Astrocyte (in vitro differentiated cells and primary cell): ENCODE data around the gene LSP1. TPM values are rescaled to one million over a fixed set of nuclear protein-coding genes. Genes with fewer than 3 reads are reported as not detected.

Experiments
- DNase-seq: peaks from one replicate; pipeline ENCODE4 v3.0.0-alpha.2; 2010; ENCODE audit warnings: low read depth
- FAIRE-seq: peaks from 2 replicates; lab custom pipeline; 2011; peaks lifted over from hg19 to GRCh38; lab: Jason Lieb, UNC
- H2AFZ ChIP-seq: 2 replicates; pipeline ENCODE4 v1.6.0; 2012; ENCODE audit warnings: low read depth, low read length, inconsistent platforms
- H3K27ac ChIP-seq: 2 replicates; pipeline ENCODE4 v1.5.1; 2011; ENCODE audit warnings: low read depth, low read length, inconsistent platforms
- H3K27me3 ChIP-seq: 2 replicates; pipeline ENCODE4 v1.6.0; 2011; ENCODE audit warnings: low read length, inconsistent platforms; ENCODE audit not compliant: insufficient read depth
- H3K36me3 ChIP-seq: 2 replicates; pipeline ENCODE4 v1.5.1; 2011; ENCODE audit warnings: low read length, inconsistent platforms; ENCODE audit not compliant: insufficient read depth
- H3K4me1 ChIP-seq: 2 replicates; pipeline ENCODE4 v1.5.1; 2011; ENCODE audit warnings: low read length, inconsistent platforms; ENCODE audit not compliant: insufficient read depth
- H3K4me2 ChIP-seq: 2 replicates; pipeline ENCODE4 v1.6.0; 2012; ENCODE audit warnings: low read length, inconsistent platforms
- H3K4me3 ChIP-seq: 2 replicates; pipeline ENCODE4 v1.5.1; 2011; ENCODE audit warnings: low read depth, mild to moderate bottlenecking, low read length, inconsistent platforms; ENCODE audit not compliant: insufficient read depth
- H3K79me2 ChIP-seq: 2 replicates; pipeline ENCODE4 v1.6.0; 2012; ENCODE audit warnings: mild to moderate bottlenecking, low read length, inconsistent platforms; ENCODE audit not compliant: insufficient read depth
- H3K9ac ChIP-seq: 2 replicates; pipeline ENCODE4 v1.6.0; 2012; ENCODE audit warnings: mild to moderate bottlenecking, low read length, inconsistent platforms
- H3K9me3 ChIP-seq: 2 replicates; pipeline ENCODE4 v1.5.1; 2012; ENCODE audit warnings: low read depth, mild to moderate bottlenecking, low read length, inconsistent platforms; ENCODE audit not compliant: insufficient read depth
- H4K20me1 ChIP-seq: 2 replicates; pipeline ENCODE4 v1.6.0; 2012; ENCODE audit warnings: low read length, inconsistent platforms; ENCODE audit not compliant: insufficient read depth
- H3K27ac Mint-ChIP-seq: one replicate; pipeline ENCODE4 v1.8.0; 2021; ENCODE audit warnings: mild to moderate bottlenecking, mixed read lengths; ENCODE audit not compliant: unreplicated experiment
- H3K27me3 Mint-ChIP-seq: one replicate; pipeline ENCODE4 v1.8.0; 2021; ENCODE audit warnings: low read depth, mixed read lengths; ENCODE audit not compliant: unreplicated experiment
- H3K36me3 Mint-ChIP-seq: one replicate; pipeline ENCODE4 v1.8.0; 2021; ENCODE audit warnings: low read depth, mixed read lengths; ENCODE audit not compliant: unreplicated experiment
- H3K4me1 Mint-ChIP-seq: one replicate; pipeline ENCODE4 v1.8.0; 2021; ENCODE audit warnings: low read depth, mixed read lengths; ENCODE audit not compliant: unreplicated experiment
- H3K4me3 Mint-ChIP-seq: one replicate; pipeline ENCODE4 v1.8.0; 2021; ENCODE audit warnings: mild to moderate bottlenecking, moderate library complexity, mixed read lengths; ENCODE audit not compliant: unreplicated experiment
- H3K9me3 Mint-ChIP-seq: one replicate; pipeline ENCODE4 v1.8.0; 2021; ENCODE audit warnings: mild to moderate bottlenecking, mixed read lengths; ENCODE audit not compliant: unreplicated experiment
- EZH2 ChIP-seq: IDR thresholded peaks from 2 replicates; pipeline ENCODE4 v1.6.1; 2012; ENCODE audit warnings: mild to moderate bottlenecking, low read length, inconsistent platforms; ENCODE audit not compliant: insufficient read depth
- total RNA-seq: library from RNA; stranded (reverse); gene quantifications from 2 replicates; pipeline ENCODE4 v1.2.1, GENCODE V29; 2021
- TF ChIP-seq, protein P1 (sequence below): IDR thresholded peaks from 2 replicates; pipeline ENCODE4 v1.5.1; 2011; ENCODE audit warnings: low read depth, mild to moderate bottlenecking, inconsistent platforms, low read length, moderate library complexity; ENCODE audit not compliant: insufficient read depth

LSP1 gene
- total RNA-seq, 1 donor from 2014 or later = 1.3 TPM

- no peaks in the 10 kb centered on the region for H3K36me3 ChIP-seq
- no peak for DNase-seq
- H3K27ac Mint-ChIP-seq = no peak overlapping the region
- H3K4me1 ChIP-seq = peaks cover 3% of the 10 kb centered on the region
- no peaks in the 10 kb centered on the region for H3K79me2 ChIP-seq
- H3K4me3 Mint-ChIP-seq = no peak overlapping the region
- peaks cover 14% of the 10 kb centered on the region for H3K27me3 Mint-ChIP-seq
- H3K4me1 Mint-ChIP-seq = no peaks in the 10 kb centered on the region
- peaks cover 1% of the 10 kb centered on the region for H3K27me3 ChIP-seq
- no peak overlapping the region for H2AFZ ChIP-seq
- no peaks in the 10 kb centered on the region for H3K9me3 ChIP-seq
- no peaks in the 10 kb centered on the region for H4K20me1 ChIP-seq
- H3K4me2 ChIP-seq = no peak overlapping the region
- TF ChIP-seq EZH2 = no peak
- TF ChIP-seq, protein P1, sequence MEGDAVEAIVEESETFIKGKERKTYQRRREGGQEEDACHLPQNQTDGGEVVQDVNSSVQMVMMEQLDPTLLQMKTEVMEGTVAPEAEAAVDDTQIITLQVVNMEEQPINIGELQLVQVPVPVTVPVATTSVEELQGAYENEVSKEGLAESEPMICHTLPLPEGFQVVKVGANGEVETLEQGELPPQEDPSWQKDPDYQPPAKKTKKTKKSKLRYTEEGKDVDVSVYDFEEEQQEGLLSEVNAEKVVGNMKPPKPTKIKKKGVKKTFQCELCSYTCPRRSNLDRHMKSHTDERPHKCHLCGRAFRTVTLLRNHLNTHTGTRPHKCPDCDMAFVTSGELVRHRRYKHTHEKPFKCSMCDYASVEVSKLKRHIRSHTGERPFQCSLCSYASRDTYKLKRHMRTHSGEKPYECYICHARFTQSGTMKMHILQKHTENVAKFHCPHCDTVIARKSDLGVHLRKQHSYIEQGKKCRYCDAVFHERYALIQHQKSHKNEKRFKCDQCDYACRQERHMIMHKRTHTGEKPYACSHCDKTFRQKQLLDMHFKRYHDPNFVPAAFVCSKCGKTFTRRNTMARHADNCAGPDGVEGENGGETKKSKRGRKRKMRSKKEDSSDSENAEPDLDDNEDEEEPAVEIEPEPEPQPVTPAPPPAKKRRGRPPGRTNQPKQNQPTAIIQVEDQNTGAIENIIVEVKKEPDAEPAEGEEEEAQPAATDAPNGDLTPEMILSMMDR = no peak
- no peaks in the 10 kb centered on the region for H3K9me3 Mint-ChIP-seq
- no peaks in the 10 kb centered on the region for H3K36me3 Mint-ChIP-seq
- no peak overlapping the region for H3K4me3 ChIP-seq
- H3K27ac ChIP-seq = no peak overlapping the region
- no peak overlapping the region for H3K9ac ChIP-seq
- FAIRE-seq = no peak
Observed at GRCh38 chr11:1839924-1840779, 12.7 kb upstream of the LSP1 start.

- Histone ChIP-seq H4K20me1 (no peaks in the 10 kb centered on the region), H3K9me3 (no peaks in the 10 kb centered on the region), H2AFZ (no peak overlapping the region), H3K4me3 (no peak overlapping the region), H3K79me2 (no peaks in the 10 kb centered on the region), H3K27ac (no peak overlapping the region), H3K36me3 (no peaks in the 10 kb centered on the region), H3K4me2 (no peak overlapping the region), H3K4me1 (peaks cover 3% of the 10 kb centered on the region), H3K9ac (no peak overlapping the region), H3K27me3 (peaks cover 6% of the 10 kb centered on the region)
- FAIRE-seq (no peak), DNase-seq (no peak)
- H3K27ac Mint-ChIP-seq = no peak overlapping the region
- peaks cover 16% of the 10 kb centered on the region for H3K27me3 Mint-ChIP-seq
- no peaks in the 10 kb centered on the region for H3K4me1 Mint-ChIP-seq
- no peak overlapping the region for H3K4me3 Mint-ChIP-seq
- TF ChIP-seq, protein P1 = no peak
- no peak for TF ChIP-seq EZH2
- no peaks in the 10 kb centered on the region for H3K36me3 Mint-ChIP-seq
- no peaks in the 10 kb centered on the region for H3K9me3 Mint-ChIP-seq
Observed at GRCh38 chr11:1840780-1841480, 12.0 kb upstream of the LSP1 start.
